ENCODE measurements around the gene DSG1.

The DSG1 gene

GRCh38 chr18:31317860-31318259, at the start of gene DSG1:
TSS of gene DSG1 (plus strand) at chr18:31318160. CDS start at chr18:31318301, 141 bp downstream.
- Histone ChIP-seq H3K4me2 (no peak within 1 kb of the TSS), H3K36me3 (no peaks in the 10 kb centered on the region), H3K9ac (no peak within 1 kb of the TSS), H3K9me3 (replicated peaks in 1 of 11) (no peaks in the 10 kb centered on the region), H3K27me3 (no peaks in the 10 kb centered on the region), H3K27ac (no peak within 1 kb of the TSS), H3K4me1 (no peaks in the 10 kb centered on the region), H4K20me1 (no peaks in the 10 kb centered on the region), H3K4me3 (no peak within 1 kb of the TSS)
- no peak for TF ChIP-seq Cebpa-rat (IDR thresholded peaks at IDR 0.05)

- no peaks in the 10 kb centered on the region for H3K27me3 ChIP-seq
- no peaks in the 10 kb centered on the region for H3K4me1 ChIP-seq
- H3K27ac ChIP-seq: no peak overlapping the region
- H3K9ac ChIP-seq: no peak overlapping the region
- no peak for TF ChIP-seq Cebpa-rat (IDR thresholded peaks at IDR 0.05)
- no peaks in the 10 kb centered on the region for H3K9me3 ChIP-seq (replicated peaks in 1 of 11)
- H3K4me2 ChIP-seq: no peak overlapping the region
- H3K4me3 ChIP-seq: no peak overlapping the region
- no peaks in the 10 kb centered on the region for H4K20me1 ChIP-seq
- H3K36me3 ChIP-seq: no peaks in the 10 kb centered on the region
These were observed 49.0 kb upstream of the DSG1 start for GRCh38 chr18:31268985-31269406.

- Histone ChIP-seq H3K4me2 (no peak overlapping the region), H4K20me1 (no peaks in the 10 kb centered on the region), H3K27me3 (no peaks in the 10 kb centered on the region), H3K27ac (no peak overlapping the region), H3K4me1 (no peaks in the 10 kb centered on the region), H3K36me3 (no peaks in the 10 kb centered on the region), H3K9me3 (replicated peaks in 1 of 11) (no peaks in the 10 kb centered on the region), H3K9ac (no peak overlapping the region), H3K4me3 (no peak overlapping the region)
- no peak for TF ChIP-seq Cebpa-rat (IDR thresholded peaks at IDR 0.05)
These were observed 48.4 kb upstream of the DSG1 start for GRCh38 chr18:31269566-31269965.

GRCh38 chr18:31270578-31270977, 47.4 kb upstream of the DSG1 start:
- Histone ChIP-seq H4K20me1 (no peaks in the 10 kb centered on the region), H3K36me3 (no peaks in the 10 kb centered on the region), H3K4me3 (no peak overlapping the region), H3K4me2 (no peak overlapping the region), H3K9me3 (replicated peaks in 1 of 11) (no peaks in the 10 kb centered on the region), H3K4me1 (peaks cover 0 to 4% (median 0%) of the 10 kb centered on the region in 10 experiments; a peak in 1 of 20 replicates), H3K27ac (no peak overlapping the region), H3K9ac (no peak overlapping the region), H3K27me3 (no peaks in the 10 kb centered on the region)
- TF ChIP-seq Cebpa-rat (IDR thresholded peaks at IDR 0.05): no peak

GRCh38 chr18:31273812-31274527, 44.0 kb upstream of the DSG1 start:
- no peaks in the 10 kb centered on the region for H3K36me3 ChIP-seq
- no peak overlapping the region for H3K4me3 ChIP-seq
- TF ChIP-seq Cebpa-rat (IDR thresholded peaks at IDR 0.05): no peak
- H4K20me1 ChIP-seq: no peaks in the 10 kb centered on the region
- no peaks in the 10 kb centered on the region for H3K9me3 ChIP-seq (replicated peaks in 1 of 11)
- H3K4me2 ChIP-seq: no peak overlapping the region
- H3K9ac ChIP-seq: no peak overlapping the region
- no peak overlapping the region for H3K27ac ChIP-seq
- peaks cover 0 to 10% (median 0%) of the 10 kb centered on the region in 10 experiments; a peak in 1 of 20 replicates for H3K4me1 ChIP-seq
- H3K27me3 ChIP-seq: no peaks in the 10 kb centered on the region

- Histone ChIP-seq H3K4me2 (no peak overlapping the region), H3K27ac (no peak overlapping the region), H3K27me3 (no peaks in the 10 kb centered on the region), H4K20me1 (no peaks in the 10 kb centered on the region), H3K9ac (no peak overlapping the region), H3K4me3 (no peak overlapping the region), H3K36me3 (no peaks in the 10 kb centered on the region), H3K4me1 (peaks cover 0 to 17% (median 2%) of the 10 kb centered on the region in 10 experiments; a peak in 9 of 20 replicates), H3K9me3 (replicated peaks in 1 of 11) (no peaks in the 10 kb centered on the region)
- TF ChIP-seq Cebpa-rat (IDR thresholded peaks at IDR 0.05): no peak
These were observed 43.0 kb upstream of the DSG1 start for GRCh38 chr18:31274931-31275330.

- no peak overlapping the region for H3K27ac ChIP-seq
- H3K9ac ChIP-seq: no peak overlapping the region
- no peaks in the 10 kb centered on the region for H3K36me3 ChIP-seq
- H3K9me3 ChIP-seq (replicated peaks in 1 of 11): no peaks in the 10 kb centered on the region
- H3K4me1 ChIP-seq: peaks cover 0 to 22% (median 3%) of the 10 kb centered on the region in 10 experiments; a peak in 9 of 20 replicates
- H3K27me3 ChIP-seq: no peaks in the 10 kb centered on the region
- H3K4me3 ChIP-seq: no peak overlapping the region
- no peak overlapping the region for H3K4me2 ChIP-seq
- no peak for TF ChIP-seq Cebpa-rat (IDR thresholded peaks at IDR 0.05)
- no peaks in the 10 kb centered on the region for H4K20me1 ChIP-seq
These were observed 42.1 kb upstream of the DSG1 start for GRCh38 chr18:31275722-31276463.

- Histone ChIP-seq H3K27me3 (no peaks in the 10 kb centered on the region), H3K36me3 (no peaks in the 10 kb centered on the region), H3K9ac (no peak overlapping the region), H3K27ac (no peak overlapping the region), H4K20me1 (no peaks in the 10 kb centered on the region), H3K9me3 (replicated peaks in 1 of 11) (no peaks in the 10 kb centered on the region), H3K4me2 (no peak overlapping the region), H3K4me1 (peaks cover 0 to 22% (median 3%) of the 10 kb centered on the region in 10 experiments; a peak in 9 of 20 replicates), H3K4me3 (no peak overlapping the region)
- no peak for TF ChIP-seq Cebpa-rat (IDR thresholded peaks at IDR 0.05)
These were observed 39.3 kb upstream of the DSG1 start for GRCh38 chr18:31278609-31279071.

GRCh38 chr18:31280502-31280901, 37.5 kb upstream of the DSG1 start:
- Histone ChIP-seq H3K9me3 (replicated peaks in 1 of 11) (no peaks in the 10 kb centered on the region), H4K20me1 (no peaks in the 10 kb centered on the region), H3K4me1 (peaks cover 0 to 19% (median 3%) of the 10 kb centered on the region in 10 experiments; a peak in 9 of 20 replicates), H3K27ac (no peak overlapping the region), H3K9ac (no peak overlapping the region), H3K36me3 (no peaks in the 10 kb centered on the region), H3K4me3 (no peak overlapping the region), H3K27me3 (no peaks in the 10 kb centered on the region), H3K4me2 (peak overlapping the region in 2 of 11 experiments; percentile 28 to 48; a peak in 3 of 22 replicates)
- TF ChIP-seq Cebpa-rat (IDR thresholded peaks at IDR 0.05): no peak
